Activated CD4-positive, alpha-beta T cell treated with anti-CD3 and anti-CD28 coated beads, Interleukin-2, amount 10 ng/mL, durations not matched to agents 7 days and 5 days (primary cell): Measurements from ENCODE around the gene ALG1. TPM values are rescaled to one million over a fixed set of nuclear protein-coding genes. Genes with fewer than 3 reads are reported as not detected.
"Not testable (repeated sequence)": the region's sequence is repeated elsewhere in the genome, so short reads cannot be mapped to it uniquely, and the experiment has no call there.

Experiments
- CTCF ChIA-PET: fragments of 350-600 bp; sonication (Branson Sonifier 250); formaldehyde crosslinking; loops from one replicate; lab custom pipeline; 2021; ENCODE audit warnings: antibody characterized with exemption; lab: Charles Lee
- POLR2A ChIA-PET: fragments of 350-600 bp; sonication (Branson Sonifier 250); formaldehyde crosslinking; loops from one replicate; lab custom pipeline; 2021; ENCODE audit warnings: antibody characterized with exemption; lab: Charles Lee
- DNase-seq: peaks from one replicate; pipeline ENCODE4 v3.0.0-alpha.2; 2020
- H3K27ac Mint-ChIP-seq: one replicate; pipeline ENCODE4 v1.8.0; 2021; ENCODE audit warnings: mild to moderate bottlenecking, moderate library complexity, mixed read lengths
- H3K27me3 Mint-ChIP-seq: one replicate; pipeline ENCODE4 v1.8.0; 2021; ENCODE audit warnings: mixed read lengths
- H3K36me3 Mint-ChIP-seq: one replicate; pipeline ENCODE4 v1.8.0; 2021; ENCODE audit warnings: low read depth, mixed read lengths
- H3K4me1 Mint-ChIP-seq: one replicate; pipeline ENCODE4 v1.8.0; 2021; ENCODE audit warnings: mixed read lengths
- H3K4me3 Mint-ChIP-seq: one replicate; pipeline ENCODE4 v1.8.0; 2021; ENCODE audit warnings: mild to moderate bottlenecking, moderate library complexity, mixed read lengths
- H3K9me3 Mint-ChIP-seq: one replicate; pipeline ENCODE4 v1.8.0; 2021; ENCODE audit warnings: mixed read lengths
- total RNA-seq, 2 experiments: library from RNA; stranded (reverse); gene quantifications; one replicate each; pipeline ENCODE4 v1.2.3, GENCODE V29; 2021

Gene ALG1
- total RNA-seq, 2 experiments from 2014 or later: 24.5 to 26.0 TPM

GRCh38 chr16:5070431-5071186 is 1.0 kb upstream of the ALG1 start:
- Mint-ChIP-seq H3K27ac (peak overlapping the region; percentile 99), H3K4me1 (peaks cover 31% of the 10 kb centered on the region), H3K9me3 (no peaks in the 10 kb centered on the region), H3K4me3 (peak overlapping the region; percentile 91), H3K27me3 (no peaks in the 10 kb centered on the region), H3K36me3 (peaks cover 6% of the 10 kb centered on the region)
- ChIA-PET CTCF (interaction anchor here (0.8 to 1.0 kb wide), 2 partner anchors 22 to 83 kb away, joined by 3 to 4 read pairs; no protein-coding TSS in a partner anchor), POLR2A (no interaction called here)
- DNase-seq: no peak

GRCh38 chr16:5071341-5071680 is 332 bp upstream of the ALG1 start:
- Mint-ChIP-seq H3K4me1 (peaks cover 31% of the 10 kb centered on the region), H3K9me3 (no peaks in the 10 kb centered on the region), H3K27ac (peak overlapping the region; percentile 99), H3K27me3 (no peaks in the 10 kb centered on the region), H3K4me3 (peak overlapping the region; percentile 91), H3K36me3 (peaks cover 6% of the 10 kb centered on the region)
- POLR2A ChIA-PET: no interaction called here
- DNase-seq: no peak
- CTCF ChIA-PET: no interaction called here

- ChIA-PET POLR2A (no interaction called here), CTCF (no interaction called here)
- no peak for DNase-seq
- H3K9me3 Mint-ChIP-seq: no peaks in the 10 kb centered on the region
- peaks cover 6% of the 10 kb centered on the region for H3K36me3 Mint-ChIP-seq
- peak overlapping the region; percentile 91 for H3K4me3 Mint-ChIP-seq
- no peaks in the 10 kb centered on the region for H3K27me3 Mint-ChIP-seq
- H3K27ac Mint-ChIP-seq: peak overlapping the region; percentile 99
- peaks cover 31% of the 10 kb centered on the region for H3K4me1 Mint-ChIP-seq
Observed at GRCh38 chr16:5072334-5073278, 963 bp downstream of the ALG1 start.

GRCh38 chr16:5073279-5073629 is 1.6 kb downstream of the ALG1 start:
- Mint-ChIP-seq H3K9me3 (no peaks in the 10 kb centered on the region), H3K27ac (peak overlapping the region; percentile 99), H3K4me1 (peaks cover 31% of the 10 kb centered on the region), H3K36me3 (peaks cover 8% of the 10 kb centered on the region), H3K4me3 (peak overlapping the region; percentile 91), H3K27me3 (no peaks in the 10 kb centered on the region)
- ChIA-PET POLR2A (no interaction called here), CTCF (no interaction called here)
- DNase-seq: no peak

GRCh38 chr16:5073771-5074170 is 2.1 kb downstream of the ALG1 start:
- H3K27ac Mint-ChIP-seq, H3K4me3 Mint-ChIP-seq, H3K9me3 Mint-ChIP-seq, POLR2A ChIA-PET, DNase-seq, H3K36me3 Mint-ChIP-seq, H3K27me3 Mint-ChIP-seq, CTCF ChIA-PET: not testable (repeated sequence)
- peaks cover 31% of the 10 kb centered on the region for H3K4me1 Mint-ChIP-seq

GRCh38 chr16:5075637-5076036 is 4.0 kb downstream of the ALG1 start:
- Mint-ChIP-seq H3K27ac (no peak overlapping the region), H3K4me3 (no peak overlapping the region), H3K36me3 (peaks cover 11% of the 10 kb centered on the region), H3K4me1 (peaks cover 28% of the 10 kb centered on the region), H3K27me3 (no peaks in the 10 kb centered on the region), H3K9me3 (no peaks in the 10 kb centered on the region)
- no peak for DNase-seq
- ChIA-PET CTCF (interaction anchor here (1.0 kb wide), 1 partner anchor 10 kb away, joined by 5 read pairs; the partner anchor contains the start of gene C16orf89), POLR2A (no interaction called here)

- no peak overlapping the region for H3K4me3 Mint-ChIP-seq
- POLR2A ChIA-PET: no interaction called here
- H3K9me3 Mint-ChIP-seq: no peaks in the 10 kb centered on the region
- H3K27me3 Mint-ChIP-seq: no peaks in the 10 kb centered on the region
- H3K27ac Mint-ChIP-seq: no peak overlapping the region
- no peak for DNase-seq
- H3K36me3 Mint-ChIP-seq: peaks cover 11% of the 10 kb centered on the region
- CTCF ChIA-PET: no interaction called here
- peaks cover 14% of the 10 kb centered on the region for H3K4me1 Mint-ChIP-seq
Observed at GRCh38 chr16:5077304-5077703, 5.7 kb downstream of the ALG1 start.

GRCh38 chr16:5078626-5079025 is 7.0 kb downstream of the ALG1 start:
- no peak overlapping the region for H3K4me3 Mint-ChIP-seq
- ChIA-PET CTCF (no interaction called here), POLR2A (no interaction called here)
- H3K27ac Mint-ChIP-seq: no peak overlapping the region
- H3K9me3 Mint-ChIP-seq: no peaks in the 10 kb centered on the region
- no peak for DNase-seq
- H3K27me3 Mint-ChIP-seq: no peaks in the 10 kb centered on the region
- H3K4me1 Mint-ChIP-seq: peaks cover 2% of the 10 kb centered on the region
- H3K36me3 Mint-ChIP-seq: peaks cover 14% of the 10 kb centered on the region

GRCh38 chr16:5080461-5080860 is 8.8 kb downstream of the ALG1 start:
- CTCF ChIA-PET, H3K9me3 Mint-ChIP-seq, H3K4me3 Mint-ChIP-seq: not testable (repeated sequence)

GRCh38 chr16:5080996-5081395 is 9.4 kb downstream of the ALG1 start:
- H3K9me3 Mint-ChIP-seq, DNase-seq, H3K27me3 Mint-ChIP-seq, H3K4me1 Mint-ChIP-seq, H3K4me3 Mint-ChIP-seq, CTCF ChIA-PET, H3K27ac Mint-ChIP-seq, POLR2A ChIA-PET: not testable (repeated sequence)
- peaks cover 16% of the 10 kb centered on the region for H3K36me3 Mint-ChIP-seq

More at GRCh38 chr16:5080461-5080860, 8.8 kb downstream of the ALG1 start:
- POLR2A ChIA-PET, DNase-seq, H3K4me1 Mint-ChIP-seq, H3K27me3 Mint-ChIP-seq, H3K27ac Mint-ChIP-seq: not testable (repeated sequence)
- peaks cover 16% of the 10 kb centered on the region for H3K36me3 Mint-ChIP-seq

- CTCF ChIA-PET: interaction anchor here (1.1 to 1.7 kb wide), 2 partner anchors 9 to 20 kb away, joined by 3 read pairs; no protein-coding TSS in a partner anchor
- POLR2A ChIA-PET, H3K27me3 Mint-ChIP-seq, H3K4me1 Mint-ChIP-seq, DNase-seq, H3K4me3 Mint-ChIP-seq, H3K27ac Mint-ChIP-seq, H3K9me3 Mint-ChIP-seq: not testable (repeated sequence)
- H3K36me3 Mint-ChIP-seq: peaks cover 19% of the 10 kb centered on the region
Observed at GRCh38 chr16:5083646-5084045, 12.0 kb downstream of the ALG1 start.

GRCh38 chr16:5084099-5084731 is 12.6 kb downstream of the ALG1 start:
- Mint-ChIP-seq H3K36me3 (peaks cover 19% of the 10 kb centered on the region), H3K27ac (peak overlapping the region; percentile 41)
- CTCF ChIA-PET: interaction anchor here (1.0 to 1.7 kb wide), 3 partner anchors 8 to 154 kb away, joined by 3 read pairs; no protein-coding TSS in a partner anchor
- H3K4me1 Mint-ChIP-seq, H3K9me3 Mint-ChIP-seq, H3K4me3 Mint-ChIP-seq, DNase-seq, H3K27me3 Mint-ChIP-seq, POLR2A ChIA-PET: not testable (repeated sequence)
